Upper lobe of left lung (tissue), 6 donors: ENCODE measurements around the gene MICOS13. TPM values are rescaled to one million over a fixed set of nuclear protein-coding genes. Genes with fewer than 3 reads are reported as not detected.

Experiments
- ATAC-seq, 2 donors: fragments of 200-7000 bp; cut with Tn5 transposase; one replicate each; pipeline ENCODE4 v1.9.1; 2022; ENCODE audit warnings: mild to moderate bottlenecking in 2 of 2, moderate library complexity in 2 of 2; ENCODE audit not compliant: low FRiP score in 2 of 2
- DNase-seq, 2 donors: peaks; one replicate each; pipeline ENCODE4 v3.0.0-alpha.2; 2019 to 2020
- H3K27ac ChIP-seq, 4 donors: fragments of 200-600 bp; sonication (generic); one replicate each; pipeline ENCODE4 v1.5.1; 2016 to 2019
- H3K27me3 ChIP-seq, 4 donors: fragments of 200-600 bp; sonication (generic); one replicate each; pipeline ENCODE4 v1.5.1; 2017 to 2019
- H3K36me3 ChIP-seq, 4 donors: fragments of 200-600 bp; sonication (generic); one replicate each; pipeline ENCODE4 v1.5.1; 2016 to 2019
- H3K4me1 ChIP-seq, 4 donors: fragments of 200-600 bp; sonication (generic); one replicate each; pipeline ENCODE4 v1.5.1; 2018 to 2019
- H3K4me3 ChIP-seq, 4 donors: fragments of 200-600 bp; sonication (generic); one replicate each; pipeline ENCODE4 v1.5.1; 2017 to 2019; ENCODE audit warnings: mild to moderate bottlenecking in 2 of 4, moderate library complexity in 1 of 4
- H3K9me3 ChIP-seq, 4 donors: fragments of 200-600 bp; sonication (generic); one replicate each; pipeline ENCODE4 v1.5.1; 2018 to 2019
- CTCF ChIP-seq, 6 experiments: fragments of 450-650 bp in 4 of 6; fragments of 200-600 bp in 2 of 6; sonication (generic) in 2 of 6; IDR thresholded peaks; one replicate each; pipeline ENCODE4 v1.5.1; 2016 to 2019; ENCODE audit warnings: antibody characterized with exemption in 6 of 6
- EP300 ChIP-seq, 4 donors: sonication (generic); formaldehyde crosslinking; IDR thresholded peaks; one replicate each; pipeline ENCODE4 v1.5.1; 2017; ENCODE audit warnings: antibody characterized with exemption in 4 of 4, control low read depth in 2 of 4
- POLR2A ChIP-seq, 4 donors: fragments of 450-650 bp; IDR thresholded peaks; one replicate each; pipeline ENCODE4 v1.5.1; 2016 to 2017; ENCODE audit warnings: antibody characterized with exemption in 4 of 4, mild to moderate bottlenecking in 2 of 4
- POLR2AphosphoS5 ChIP-seq, 2 donors: sonication (generic); formaldehyde crosslinking; IDR thresholded peaks; one replicate each; pipeline ENCODE4 v1.5.1; 2017; ENCODE audit warnings: antibody characterized with exemption in 2 of 2
- WGBS, 2 donors: methylation state at CpG; one replicate each; pipeline ENCODE4 v1.1.5; 2017 to 2018; 5-methylcytosine and 5-hydroxymethylcytosine counted together
- total RNA-seq, 6 donors: library from RNA; depleted of rRNA in 4 of 6; stranded (reverse); fragments of >200 nt in 4 of 6; gene quantifications; one replicate each; pipeline versions ENCODE4 v1.1.0 to v1.2.1, GENCODE V29; 2016 to 2021
- donor health status: DM: no; HTN: no; CAD: no; lungs with moderate emphysema.
- donor health status: DM: no; HTN: yes; CAD: no; lungs with severe emphysema.

Gene MICOS13
- total RNA-seq, 6 donors from 2014 or later, result 19.1 to 63.2 (median 34.2) TPM

GRCh38 chr19:5693195-5694166, 13.2 kb upstream of the MICOS13 start:
- Histone ChIP-seq H3K36me3 (peaks cover 16 to 70% (median 62%) of the 10 kb centered on the region in 4 donors), H3K4me3 (no peak overlapping the region), H3K27me3 (no peaks in the 10 kb centered on the region), H3K27ac (no peak overlapping the region), H3K9me3 (no peaks in the 10 kb centered on the region), H3K4me1 (peaks cover 11 to 25% (median 18%) of the 10 kb centered on the region in 4 donors)
- no peak for TF ChIP-seq EP300 (IDR thresholded peaks at IDR 0.05)
- no peak for TF ChIP-seq POLR2AphosphoS5 (IDR thresholded peaks at IDR 0.05)
- ATAC-seq, result no peak
- DNase-seq, result peak in 1 of 2 donors; percentile 84
- 90 to 91% methylated on average over 33 of the region's 39 CpGs for WGBS, 2 donors

- ATAC-seq (no peak), DNase-seq (no peak)
- Histone ChIP-seq H3K4me1 (peaks cover 11 to 26% (median 18%) of the 10 kb centered on the region in 4 donors), H3K9me3 (no peaks in the 10 kb centered on the region), H3K4me3 (no peak overlapping the region), H3K27me3 (no peaks in the 10 kb centered on the region), H3K27ac (no peak overlapping the region), H3K36me3 (peaks cover 13 to 62% (median 56%) of the 10 kb centered on the region in 4 donors)
- 85 to 93% methylated on average over 5 to 7 of the region's 7 CpGs for WGBS, 2 donors
- TF ChIP-seq EP300 (IDR thresholded peaks at IDR 0.05), result no peak
- no peak for TF ChIP-seq CTCF (IDR thresholded peaks at IDR 0.05)
- TF ChIP-seq POLR2A (IDR thresholded peaks at IDR 0.05), result no peak
- no peak for TF ChIP-seq POLR2AphosphoS5 (IDR thresholded peaks at IDR 0.05)
Measured at GRCh38 chr19:5692723-5693194, 12.4 kb upstream of the MICOS13 start.

- H3K4me1 ChIP-seq, result peaks cover 14 to 33% (median 24%) of the 10 kb centered on the region in 4 donors
- DNase-seq, result peak in 1 of 2 donors; percentile 87
- 71 to 77% methylated on average over 11 to 38 of the region's 42 CpGs for WGBS, 2 donors
- ATAC-seq, result no peak
- peak overlapping the region; percentile 87 to 96 (median 91) for H3K27ac ChIP-seq
- no peaks in the 10 kb centered on the region for H3K9me3 ChIP-seq
- peak overlapping the region in 3 of 4 donors; percentile 58 to 80 (median 75) for H3K4me3 ChIP-seq
- H3K36me3 ChIP-seq, result peaks cover 13 to 57% (median 53%) of the 10 kb centered on the region in 4 donors
- no peaks in the 10 kb centered on the region for H3K27me3 ChIP-seq
- TF ChIP-seq CTCF (IDR thresholded peaks at IDR 0.05), result no peak
- TF ChIP-seq POLR2AphosphoS5 (IDR thresholded peaks at IDR 0.05), result no peak
- no peak for TF ChIP-seq EP300 (IDR thresholded peaks at IDR 0.05)
- TF ChIP-seq POLR2A (IDR thresholded peaks at IDR 0.05), result no peak
Measured at GRCh38 chr19:5691822-5692722, 11.8 kb upstream of the MICOS13 start.

GRCh38 chr19:5690955-5691821, 10.9 kb upstream of the MICOS13 start:
- WGBS, 2 donors, result 3 to 7% methylated on average over 24 to 53 of the region's 54 CpGs
- Histone ChIP-seq H3K27ac (peak overlapping the region; percentile 87 to 96 (median 91)), H3K27me3 (no peaks in the 10 kb centered on the region), H3K4me3 (peak overlapping the region; percentile 20 to 80 (median 66)), H3K9me3 (no peaks in the 10 kb centered on the region), H3K36me3 (peaks cover 10 to 48% (median 45%) of the 10 kb centered on the region in 4 donors), H3K4me1 (peaks cover 19 to 36% (median 27%) of the 10 kb centered on the region in 4 donors)
- peak; percentile 45 to 87 for DNase-seq
- no peak for ATAC-seq
- TF ChIP-seq POLR2AphosphoS5 (IDR thresholded peaks at IDR 0.05), result peak in 1 of 2 donors; percentile 22
- no peak for TF ChIP-seq CTCF (IDR thresholded peaks at IDR 0.05)
